Measurements from ENCODE around the gene C16orf92. TPM values are rescaled to one million over a fixed set of nuclear protein-coding genes. Genes with fewer than 3 reads are reported as not detected.

Gene C16orf92
- total RNA-seq, result not detected

GRCh38 chr16:30022887-30023286 lies at the start of gene C16orf92:
Gene C16orf92, plus strand, starts transcription at chr16:30023198. Its CDS starts 143 bp downstream, at chr16:30023341.
- H3K4me1 ChIP-seq (ENCODE audit: control insufficient read depth in 3 of 3, insufficient read depth in 3 of 3, low read length in 3 of 3), result peaks cover 5 to 10% (median 9%) of the 10 kb centered on the region in 3 donors
- no peak within 1 kb of the TSS for H3K4me3 ChIP-seq (ENCODE audit: low read length in 3 of 3)
- H3K9me3 ChIP-seq (ENCODE audit: control insufficient read depth in 3 of 3, low read length in 3 of 3), result no peaks in the 10 kb centered on the region
- no peaks in the 10 kb centered on the region for H3K36me3 ChIP-seq (ENCODE audit: control insufficient read depth in 3 of 3, insufficient read depth in 3 of 3, low read length in 3 of 3)
- no peak within 1 kb of the TSS for H3K9ac ChIP-seq (ENCODE audit: low read depth in 1 of 3, low read length in 3 of 3)
- peaks cover 15 to 19% (median 18%) of the 10 kb centered on the region in 3 donors for H3K27me3 ChIP-seq (ENCODE audit: control insufficient read depth in 3 of 3, insufficient read depth in 3 of 3, low read length in 3 of 3)
- no peak within 1 kb of the TSS for H3K27ac ChIP-seq (ENCODE audit: low read depth, low read length)

- Histone ChIP-seq H3K9ac (ENCODE audit: low read depth in 1 of 3, low read length in 3 of 3) (peak within 1 kb of the TSS; percentile 85 to 96 (median 96)), H3K27ac (ENCODE audit: low read depth, low read length) (peak within 1 kb of the TSS; percentile 96), H3K4me3 (ENCODE audit: low read length in 3 of 3) (peak within 1 kb of the TSS; percentile 90 to 94 (median 93)), H3K27me3 (ENCODE audit: control insufficient read depth in 3 of 3, insufficient read depth in 3 of 3, low read length in 3 of 3) (no peaks in the 10 kb centered on the region), H3K36me3 (ENCODE audit: control insufficient read depth in 3 of 3, insufficient read depth in 3 of 3, low read length in 3 of 3) (peaks cover 20 to 32% (median 22%) of the 10 kb centered on the region in 3 donors), H3K4me1 (ENCODE audit: control insufficient read depth in 3 of 3, insufficient read depth in 3 of 3, low read length in 3 of 3) (peaks cover 38 to 46% (median 44%) of the 10 kb centered on the region in 3 donors), H3K9me3 (ENCODE audit: control insufficient read depth in 3 of 3, low read length in 3 of 3) (no peaks in the 10 kb centered on the region)
Observed at GRCh38 chr16:29973384-29974246, 49.4 kb upstream of the C16orf92 start, which contains the start of gene TAOK2. Gene TAOK2, plus strand, starts transcription at chr16:29973868. Its CDS starts 3,905 bp downstream, at chr16:29977773.

GRCh38 chr16:29974291-29975133 lies 48.5 kb upstream of the C16orf92 start:
- peaks cover 24 to 35% (median 26%) of the 10 kb centered on the region in 3 donors for H3K36me3 ChIP-seq (ENCODE audit: control insufficient read depth in 3 of 3, insufficient read depth in 3 of 3, low read length in 3 of 3)
- no peaks in the 10 kb centered on the region for H3K9me3 ChIP-seq (ENCODE audit: control insufficient read depth in 3 of 3, low read length in 3 of 3)
- peaks cover 38 to 49% (median 46%) of the 10 kb centered on the region in 3 donors for H3K4me1 ChIP-seq (ENCODE audit: control insufficient read depth in 3 of 3, insufficient read depth in 3 of 3, low read length in 3 of 3)
- H3K9ac ChIP-seq (ENCODE audit: low read depth in 1 of 3, low read length in 3 of 3), result peak overlapping the region; percentile 85 to 96 (median 96)
- no peaks in the 10 kb centered on the region for H3K27me3 ChIP-seq (ENCODE audit: control insufficient read depth in 3 of 3, insufficient read depth in 3 of 3, low read length in 3 of 3)
- H3K27ac ChIP-seq (ENCODE audit: low read depth, low read length), result peak overlapping the region; percentile 96
- peak overlapping the region; percentile 90 to 94 (median 93) for H3K4me3 ChIP-seq (ENCODE audit: low read length in 3 of 3)

- Histone ChIP-seq H3K27ac (ENCODE audit: low read depth, low read length) (peak overlapping the region; percentile 96), H3K9ac (ENCODE audit: low read depth in 1 of 3, low read length in 3 of 3) (peak overlapping the region; percentile 85 to 96 (median 96)), H3K9me3 (ENCODE audit: control insufficient read depth in 3 of 3, low read length in 3 of 3) (no peaks in the 10 kb centered on the region), H3K4me3 (ENCODE audit: low read length in 3 of 3) (peak overlapping the region; percentile 90 to 94 (median 93)), H3K4me1 (ENCODE audit: control insufficient read depth in 3 of 3, insufficient read depth in 3 of 3, low read length in 3 of 3) (peaks cover 38 to 49% (median 46%) of the 10 kb centered on the region in 3 donors), H3K36me3 (ENCODE audit: control insufficient read depth in 3 of 3, insufficient read depth in 3 of 3, low read length in 3 of 3) (peaks cover 28 to 38% (median 28%) of the 10 kb centered on the region in 3 donors), H3K27me3 (ENCODE audit: control insufficient read depth in 3 of 3, insufficient read depth in 3 of 3, low read length in 3 of 3) (no peaks in the 10 kb centered on the region)
Observed at GRCh38 chr16:29975134-29975538, 47.9 kb upstream of the C16orf92 start.

GRCh38 chr16:29975811-29976511 lies 47.0 kb upstream of the C16orf92 start:
- Histone ChIP-seq H3K9ac (ENCODE audit: low read depth in 1 of 3, low read length in 3 of 3) (peak overlapping the region; percentile 85 to 96 (median 96)), H3K27me3 (ENCODE audit: control insufficient read depth in 3 of 3, insufficient read depth in 3 of 3, low read length in 3 of 3) (no peaks in the 10 kb centered on the region), H3K27ac (ENCODE audit: low read depth, low read length) (peak overlapping the region; percentile 96), H3K4me3 (ENCODE audit: low read length in 3 of 3) (peak overlapping the region; percentile 90 to 94 (median 93)), H3K4me1 (ENCODE audit: control insufficient read depth in 3 of 3, insufficient read depth in 3 of 3, low read length in 3 of 3) (peaks cover 38 to 49% (median 46%) of the 10 kb centered on the region in 3 donors), H3K36me3 (ENCODE audit: control insufficient read depth in 3 of 3, insufficient read depth in 3 of 3, low read length in 3 of 3) (peaks cover 31 to 44% (median 36%) of the 10 kb centered on the region in 3 donors), H3K9me3 (ENCODE audit: control insufficient read depth in 3 of 3, low read length in 3 of 3) (no peaks in the 10 kb centered on the region)

- Histone ChIP-seq H3K9ac (ENCODE audit: low read depth in 1 of 3, low read length in 3 of 3) (peak overlapping the region in 2 of 3 donors; percentile 8 to 85), H3K36me3 (ENCODE audit: control insufficient read depth in 3 of 3, insufficient read depth in 3 of 3, low read length in 3 of 3) (peaks cover 41 to 52% (median 45%) of the 10 kb centered on the region in 3 donors), H3K27me3 (ENCODE audit: control insufficient read depth in 3 of 3, insufficient read depth in 3 of 3, low read length in 3 of 3) (no peaks in the 10 kb centered on the region), H3K27ac (ENCODE audit: low read depth, low read length) (peak overlapping the region; percentile 59), H3K4me3 (ENCODE audit: low read length in 3 of 3) (peak overlapping the region; percentile 36 to 94 (median 90)), H3K9me3 (ENCODE audit: control insufficient read depth in 3 of 3, low read length in 3 of 3) (no peaks in the 10 kb centered on the region), H3K4me1 (ENCODE audit: control insufficient read depth in 3 of 3, insufficient read depth in 3 of 3, low read length in 3 of 3) (peaks cover 38 to 49% (median 46%) of the 10 kb centered on the region in 3 donors)
Observed at GRCh38 chr16:29977063-29977825, 45.8 kb upstream of the C16orf92 start.

- H3K4me3 ChIP-seq (ENCODE audit: low read length in 3 of 3), result no peak overlapping the region
- peak overlapping the region in 1 of 3 donors; percentile 8 for H3K9ac ChIP-seq (ENCODE audit: low read depth in 1 of 3, low read length in 3 of 3)
- H3K36me3 ChIP-seq (ENCODE audit: control insufficient read depth in 3 of 3, insufficient read depth in 3 of 3, low read length in 3 of 3), result peaks cover 49 to 56% (median 54%) of the 10 kb centered on the region in 3 donors
- H3K27ac ChIP-seq (ENCODE audit: low read depth, low read length), result peak overlapping the region; percentile 59
- H3K9me3 ChIP-seq (ENCODE audit: control insufficient read depth in 3 of 3, low read length in 3 of 3), result no peaks in the 10 kb centered on the region
- peaks cover 35 to 47% (median 44%) of the 10 kb centered on the region in 3 donors for H3K4me1 ChIP-seq (ENCODE audit: control insufficient read depth in 3 of 3, insufficient read depth in 3 of 3, low read length in 3 of 3)
- H3K27me3 ChIP-seq (ENCODE audit: control insufficient read depth in 3 of 3, insufficient read depth in 3 of 3, low read length in 3 of 3), result no peaks in the 10 kb centered on the region
Observed at GRCh38 chr16:29978081-29978480, 44.9 kb upstream of the C16orf92 start.

- Histone ChIP-seq H3K36me3 (ENCODE audit: control insufficient read depth in 3 of 3, insufficient read depth in 3 of 3, low read length in 3 of 3) (peaks cover 55 to 63% (median 60%) of the 10 kb centered on the region in 3 donors), H3K4me3 (ENCODE audit: low read length in 3 of 3) (no peak overlapping the region), H3K9ac (ENCODE audit: low read depth in 1 of 3, low read length in 3 of 3) (no peak overlapping the region), H3K27ac (ENCODE audit: low read depth, low read length) (peak overlapping the region; percentile 59), H3K27me3 (ENCODE audit: control insufficient read depth in 3 of 3, insufficient read depth in 3 of 3, low read length in 3 of 3) (no peaks in the 10 kb centered on the region), H3K9me3 (ENCODE audit: control insufficient read depth in 3 of 3, low read length in 3 of 3) (no peaks in the 10 kb centered on the region), H3K4me1 (ENCODE audit: control insufficient read depth in 3 of 3, insufficient read depth in 3 of 3, low read length in 3 of 3) (peaks cover 32 to 44% (median 42%) of the 10 kb centered on the region in 3 donors)
Observed at GRCh38 chr16:29978564-29979270, 44.3 kb upstream of the C16orf92 start.

Data from skeletal muscle tissue (tissue), 4 donors.